GM12878 (cell line): Measurements from ENCODE around the gene TRIM41. TPM values are rescaled to one million over a fixed set of nuclear protein-coding genes. Genes with fewer than 3 reads are reported as not detected.

ENCODE experiments used
- CTCF ChIP-seq, 3 experiments: IDR thresholded peaks in 2 of 3; conservative IDR thresholded peaks in 1 of 3; 2 replicates each; pipeline ENCODE4 v1.5.1; 2011; ENCODE audit warnings: low read depth in 3 of 3, low read length in 3 of 3, mild to moderate bottlenecking in 3 of 3, control low read depth in 2 of 3, moderate library complexity in 2 of 3, inconsistent platforms in 1 of 3, mixed read lengths in 1 of 3; ENCODE audit not compliant: control insufficient read depth in 2 of 3, insufficient read depth in 1 of 3; ENCODE audit errors: extremely low read depth in 1 of 3
- FOXK2 ChIP-seq: fragments of 450-650 bp; IDR thresholded peaks from 2 replicates; pipeline ENCODE4 v1.6.1; 2017; ENCODE audit warnings: mild to moderate bottlenecking, moderate library complexity
- GATAD2B ChIP-seq: fragments of 450-650 bp; conservative IDR thresholded peaks from 2 replicates; pipeline ENCODE4 v1.6.1; 2017; ENCODE audit warnings: low read depth, mild to moderate bottlenecking, moderate library complexity
- MEF2A ChIP-seq: IDR thresholded peaks from 2 replicates; pipeline ENCODE4 v1.6.1; 2011; ENCODE audit warnings: low read depth, mild to moderate bottlenecking, low read length, moderate library complexity; ENCODE audit not compliant: insufficient read depth
- NBN ChIP-seq: fragments of 450-650 bp; IDR thresholded peaks from 2 replicates; pipeline ENCODE4 v1.6.1; 2016
- NKRF ChIP-seq: fragments of 450-650 bp; conservative IDR thresholded peaks from 2 replicates; pipeline ENCODE4 v1.6.1; 2017; ENCODE audit warnings: mild to moderate bottlenecking, moderate library complexity
- PBX3 ChIP-seq: IDR thresholded peaks from 2 replicates; pipeline ENCODE4 v1.6.1; 2011; ENCODE audit warnings: mild to moderate bottlenecking, low read depth, low read length, moderate library complexity; ENCODE audit not compliant: insufficient replicate concordance
- POU2F2 ChIP-seq: IDR thresholded peaks from 3 replicates; pipeline ENCODE4 v1.6.1; 2011; ENCODE audit warnings: low read depth, mild to moderate bottlenecking, low read length, borderline replicate concordance
- RAD21 ChIP-seq: IDR thresholded peaks from 2 replicates; pipeline ENCODE4 v1.6.1; 2011; ENCODE audit warnings: mild to moderate bottlenecking, low read depth, low read length, moderate library complexity; ENCODE audit not compliant: insufficient read depth
- RB1 ChIP-seq: fragments of 450-650 bp; formaldehyde crosslinking; IDR thresholded peaks from 2 replicates; pipeline ENCODE4 v1.6.1; 2017; ENCODE audit warnings: mild to moderate bottlenecking, borderline replicate concordance
- SPI1 ChIP-seq: IDR thresholded peaks from 2 replicates; pipeline ENCODE4 v1.6.1; 2011; ENCODE audit warnings: low read depth, mild to moderate bottlenecking, low read length, moderate library complexity, borderline replicate concordance; ENCODE audit not compliant: insufficient read depth
- TCF12 ChIP-seq: IDR thresholded peaks from 2 replicates; pipeline ENCODE4 v1.6.1; 2011; ENCODE audit warnings: low read depth, mild to moderate bottlenecking, low read length
- USF1 ChIP-seq: IDR thresholded peaks from 2 replicates; pipeline ENCODE4 v1.6.1; 2011; ENCODE audit warnings: borderline replicate concordance, low read depth, mild to moderate bottlenecking, moderate library complexity, mixed read lengths, low read length; ENCODE audit not compliant: insufficient read depth; ENCODE audit errors: extremely low read length
- ZNF24 ChIP-seq: fragments of 450-650 bp; IDR thresholded peaks from 2 replicates; pipeline ENCODE4 v1.6.1; 2017; ENCODE audit warnings: antibody characterized with exemption, mild to moderate bottlenecking
- polyA plus RNA-seq, 11 experiments: library from polyadenylated mRNA; depleted of rRNA in 4 of 11; unstranded in 6 of 11; stranded (reverse) in 5 of 11; fragments of >200 nt; fragmentation: Nextera tagmentation in 4 of 11; fragmentation: Illumina TruSeq in 1 of 11; extraction: Ambion mirVana in 4 of 11; extraction: Trizol in 1 of 11; gene quantifications; 1 replicate in 1 of 11; 2 replicates in 10 of 11; pipeline versions ENCODE4 v1.2.1 to v1.2.3, GENCODE V29; 2011 to 2016; ENCODE audit warnings: inconsistent platforms in 2 of 11, missing spikeins in 2 of 11, low read depth in 1 of 11
- total RNA-seq, 4 experiments: library from RNA; depleted of rRNA in 3 of 4; stranded (reverse); fragments of >200 nt in 3 of 4; fragmentation: Illumina TruSeq in 1 of 4; extraction: Trizol in 1 of 4; gene quantifications; 2 replicates each; pipeline versions ENCODE4 v1.2.1 to v1.2.3, GENCODE V29; 2013 to 2021

Gene TRIM41
- total and polyA plus RNA-seq, 10 of the 15 experiments (the other 5 are each of a cell fraction or from before 2014, with no cell fraction given) = 1.0 to 28.9 (median 10.6) TPM

GRCh38 chr5:181217111-181217802, 5.8 kb upstream of the TRIM41 start (continued):
- peak; percentile 3 to 19 (median 18); a peak in 3 of 6 replicates for TF ChIP-seq CTCF (IDR thresholded peaks at IDR 0.05 in 2 of 3, conservative IDR thresholded peaks at IDR 0.05 in 1 of 3; ENCODE audit: control insufficient read depth in 2 of 3, extremely low read depth in 1 of 3, insufficient read depth in 1 of 3, low read depth in 3 of 3, low read length in 3 of 3)
- TF ChIP-seq RAD21 = no peak
- TF ChIP-seq NKRF = 0 out of 2 replicates have a peak, but pooled peaks have one; percentile 38
- TF ChIP-seq GATAD2B = peak; percentile 36; the same call in 1 of the 2 replicates
- no peak for TF ChIP-seq PBX3
- no peak for TF ChIP-seq SPI1
- TF ChIP-seq TCF12 = 0 out of 2 replicates have a peak, but pooled peaks have one; percentile 15
- TF ChIP-seq NBN = 0 out of 2 replicates have a peak, but pooled peaks have one; percentile 24
- TF ChIP-seq FOXK2 = 0 out of 2 replicates have a peak, but pooled peaks have one; percentile 19
- TF ChIP-seq RB1 = peak; percentile 74; the same call in 1 of the 2 replicates
- 0 out of 2 replicates have a peak, but pooled peaks have one; percentile 52 for TF ChIP-seq ZNF24
- peak; percentile 7; the same call in 1 of the 3 replicates for TF ChIP-seq POU2F2
- TF ChIP-seq MEF2A = no peak
- TF ChIP-seq USF1 = peak; percentile 12
